NCI-H1048 (cell line): ENCODE measurements around the gene NECAB2.

Source experiments
- DNase-seq: peaks from one replicate; lab custom pipeline; 2025; lab: John Stamatoyannopoulos, UW

The NECAB2 gene

GRCh38 chr16:84045818-84046470 is 77.9 kb downstream of the NECAB2 start:
- no peak for DNase-seq

DNA sequence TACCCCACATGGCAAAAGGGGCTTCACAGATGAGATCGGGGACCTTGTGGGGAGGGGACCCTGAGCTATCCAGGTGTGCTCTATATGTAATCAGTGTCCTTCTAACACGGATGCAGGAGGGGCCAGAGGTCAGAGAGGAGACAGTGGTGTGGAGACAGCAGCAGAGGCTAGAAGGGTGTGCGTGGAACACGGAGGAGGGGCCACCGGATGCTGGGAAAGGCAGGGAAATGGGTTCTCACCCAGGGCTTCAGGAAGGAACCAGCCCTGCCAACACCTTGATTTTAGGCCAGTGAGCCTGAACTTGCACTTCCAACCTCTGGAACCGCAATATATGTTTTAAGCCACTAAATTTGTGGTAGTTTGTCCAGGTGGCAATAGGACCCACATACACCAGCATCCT is 79.2 kb downstream of the NECAB2 start:
- no peak for DNase-seq

DNA sequence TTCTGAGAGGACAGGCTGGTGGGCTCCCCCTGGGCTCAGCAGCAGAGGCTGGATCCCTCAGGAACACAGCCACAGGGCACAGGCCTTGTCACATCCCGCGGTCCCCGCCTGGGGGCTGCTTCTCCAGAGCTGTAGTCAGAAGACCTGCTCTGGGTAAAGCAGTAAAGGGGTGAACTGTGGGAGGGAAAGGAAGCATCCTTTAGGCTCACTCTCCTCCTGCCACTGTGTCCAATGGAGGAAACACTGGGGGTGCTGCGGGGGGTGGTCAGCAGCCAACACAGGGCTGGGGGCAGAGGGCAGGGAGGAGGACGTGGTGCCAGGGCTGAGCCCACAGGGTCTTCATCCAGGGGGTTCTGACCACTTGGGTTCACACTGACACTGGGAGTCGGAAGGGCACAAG is 79.6 kb downstream of the NECAB2 start:
- no peak for DNase-seq

DNA sequence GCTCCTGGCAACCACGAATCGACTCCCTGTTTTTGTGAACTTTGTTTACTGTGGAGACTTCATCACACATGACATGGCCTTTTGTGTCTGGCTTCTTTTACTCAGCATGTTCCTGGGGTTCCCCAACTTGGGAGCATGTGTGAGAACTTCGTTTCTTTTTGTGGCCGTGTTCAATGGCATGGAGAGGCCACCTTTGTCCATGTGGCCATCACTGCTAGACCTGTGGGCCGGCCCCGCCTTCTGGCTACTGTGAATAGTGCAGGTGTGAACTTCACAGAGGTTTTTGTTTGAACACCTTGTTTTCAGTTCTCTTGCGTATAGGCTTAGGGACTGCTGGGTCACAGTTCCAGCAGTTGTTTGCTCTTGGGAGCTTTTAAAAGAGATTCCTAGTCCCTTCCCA is 80.2 kb downstream of the NECAB2 start:
- DNase-seq: no peak

DNA sequence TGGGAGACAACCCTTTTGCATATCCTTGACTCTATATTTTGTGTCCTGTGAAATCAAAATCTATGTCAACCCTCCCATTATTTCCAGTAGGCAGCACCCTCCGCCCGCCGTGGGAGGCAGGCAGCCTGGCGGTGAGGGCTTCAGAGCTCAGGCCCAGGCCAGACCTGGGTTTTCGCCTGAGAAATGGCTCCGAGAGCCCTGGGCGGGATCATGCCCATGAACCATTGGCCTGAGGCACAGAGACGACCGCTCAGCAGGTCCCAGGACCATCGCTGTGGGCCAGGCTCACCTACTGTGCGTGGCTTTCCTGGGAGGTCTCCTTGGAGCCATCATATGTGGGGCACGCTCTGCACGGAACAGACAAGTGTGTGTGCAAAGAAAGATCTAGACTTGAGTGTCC is 80.8 kb downstream of the NECAB2 start:
- DNase-seq: no peak

GRCh38 chr16:84049403-84050060 is 81.5 kb downstream of the NECAB2 start:
- no peak for DNase-seq

DNA sequence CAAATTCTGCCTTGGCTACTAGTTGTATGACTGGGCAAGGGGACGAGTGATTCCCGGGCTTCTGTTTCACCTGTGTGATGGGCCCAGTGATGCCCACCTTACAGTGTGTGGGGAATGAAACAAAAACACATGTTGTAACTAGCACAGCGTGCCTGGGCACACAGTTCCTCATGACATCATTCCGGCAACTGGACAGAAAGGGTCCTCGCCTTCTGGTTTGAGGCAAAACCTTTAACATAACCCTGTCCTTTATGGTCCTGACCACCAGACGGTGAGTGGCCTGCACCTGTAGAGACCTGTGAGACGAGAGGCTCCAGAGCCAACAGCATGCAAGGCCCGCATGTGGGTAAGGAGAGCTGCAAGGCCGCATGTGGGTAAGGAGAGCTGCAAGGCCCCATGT is 82.3 kb downstream of the NECAB2 start:
- DNase-seq: no peak

- DNase-seq: no peak
Observed at GRCh38 chr16:84052071-84052622, 84.1 kb downstream of the NECAB2 start.
